HUES6 (cell line): ENCODE measurements around the gene SLC27A1.

Experiments
- H3K27ac ChIP-seq: 2 replicates; pipeline ENCODE4 v1.7.0; 2013; ENCODE audit warnings: low read depth, mild to moderate bottlenecking, low read length, inconsistent platforms
- H3K27me3 ChIP-seq: 2 replicates; pipeline ENCODE4 v1.6.1; 2013; ENCODE audit warnings: low read length; ENCODE audit not compliant: control insufficient read depth, insufficient read depth
- H3K36me3 ChIP-seq: 2 replicates; pipeline ENCODE4 v1.6.1; 2013; ENCODE audit warnings: low read length; ENCODE audit not compliant: control insufficient read depth, insufficient read depth
- H3K4me1 ChIP-seq: 2 replicates; pipeline ENCODE4 v1.6.1; 2013; ENCODE audit warnings: low read length; ENCODE audit not compliant: control insufficient read depth, insufficient read depth
- H3K4me3 ChIP-seq: 2 replicates; pipeline ENCODE4 v1.5.1; 2013; ENCODE audit warnings: low read depth, low read length
- H3K9ac ChIP-seq: one replicate; pipeline ENCODE4 v1.6.1; 2013; ENCODE audit warnings: mild to moderate bottlenecking, low read length
- H3K9me3 ChIP-seq: 2 replicates; pipeline ENCODE4 v1.6.1; 2013; ENCODE audit warnings: low read depth, low read length; ENCODE audit not compliant: control insufficient read depth, insufficient read depth

Gene SLC27A1

DNA sequence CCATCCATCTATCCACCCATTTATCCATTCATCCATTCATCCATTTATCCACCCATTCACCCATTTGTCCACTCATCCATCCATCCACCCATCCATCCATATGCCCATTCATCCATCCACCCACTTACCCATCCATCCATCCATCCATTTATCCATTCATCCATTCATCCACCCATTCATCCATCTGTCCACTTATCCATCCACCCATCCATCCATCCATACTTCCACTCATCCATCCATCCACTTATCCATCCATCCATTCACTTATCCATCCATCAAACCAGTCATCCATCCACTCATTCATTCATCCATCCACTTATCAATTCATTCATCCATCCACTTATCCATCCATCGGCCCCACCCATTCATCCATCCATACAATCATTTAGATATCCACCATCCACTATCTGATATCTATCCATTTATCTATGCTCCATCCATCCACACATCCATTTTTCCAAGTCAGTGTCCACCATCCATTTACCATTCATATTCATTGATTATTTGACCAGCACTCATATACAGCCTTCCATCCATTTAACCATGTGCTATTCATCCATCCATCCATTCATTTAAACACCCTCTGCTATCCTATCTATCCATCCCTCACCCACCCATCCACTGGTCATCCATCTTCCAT, 24.7 kb upstream of the SLC27A1 start:
- H3K4me1 ChIP-seq = no peaks in the 10 kb centered on the region
- no peak overlapping the region for H3K4me3 ChIP-seq
- no peak overlapping the region for H3K9ac ChIP-seq
- H3K27ac ChIP-seq = no peak overlapping the region
- no peaks in the 10 kb centered on the region for H3K9me3 ChIP-seq
- H3K27me3 ChIP-seq = peaks cover 42% of the 10 kb centered on the region
- no peaks in the 10 kb centered on the region for H3K36me3 ChIP-seq

DNA sequence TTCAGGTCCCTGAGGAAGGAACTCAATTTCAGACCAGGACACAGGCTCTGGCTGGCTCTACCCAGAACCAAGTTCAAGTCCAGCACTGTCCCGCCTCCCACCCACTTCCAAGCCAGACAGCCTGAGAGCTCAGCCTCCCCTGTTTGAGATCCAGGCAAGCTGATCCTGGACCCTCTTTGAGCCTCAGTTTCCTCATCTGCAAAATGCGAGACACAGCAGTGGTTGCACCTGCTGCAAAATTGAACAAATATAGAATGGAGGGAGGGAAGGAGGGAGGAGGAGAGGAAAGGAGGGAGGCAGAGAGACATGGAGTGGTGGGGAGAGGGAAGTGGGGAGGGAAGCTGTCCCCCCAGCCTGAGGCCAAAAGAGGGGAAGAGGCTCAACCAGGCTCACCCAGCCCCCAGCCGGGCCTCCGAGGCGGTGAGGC, 22.6 kb upstream of the SLC27A1 start:
- H3K4me1 ChIP-seq = no peaks in the 10 kb centered on the region
- H3K27me3 ChIP-seq = peaks cover 42% of the 10 kb centered on the region
- H3K36me3 ChIP-seq = no peaks in the 10 kb centered on the region
- no peak overlapping the region for H3K27ac ChIP-seq
- H3K9me3 ChIP-seq = no peaks in the 10 kb centered on the region
- no peak overlapping the region for H3K9ac ChIP-seq
- peak overlapping the region; percentile 57 for H3K4me3 ChIP-seq

GRCh38 chr19:17448131-17448967, 22.0 kb upstream of the SLC27A1 start, which contains the start of gene TMEM221:
Gene TMEM221, minus strand, starts transcription at chr19:17448668. Its CDS starts 206 bp downstream, at chr19:17448462.
- H3K4me3 ChIP-seq = peak within 1 kb of the TSS; percentile 57
- H3K27me3 ChIP-seq = peaks cover 42% of the 10 kb centered on the region
- H3K9ac ChIP-seq = no peak within 1 kb of the TSS
- H3K4me1 ChIP-seq = no peaks in the 10 kb centered on the region
- H3K27ac ChIP-seq = no peak within 1 kb of the TSS
- no peaks in the 10 kb centered on the region for H3K36me3 ChIP-seq
- H3K9me3 ChIP-seq = no peaks in the 10 kb centered on the region

GRCh38 chr19:17450264-17451075, 19.9 kb upstream of the SLC27A1 start:
- no peaks in the 10 kb centered on the region for H3K36me3 ChIP-seq
- H3K27ac ChIP-seq = no peak overlapping the region
- H3K9me3 ChIP-seq = no peaks in the 10 kb centered on the region
- 0 out of 2 replicates have a peak, but pooled peaks cover 5% of the 10 kb centered on the region for H3K4me1 ChIP-seq
- no peak overlapping the region for H3K4me3 ChIP-seq
- H3K27me3 ChIP-seq = peaks cover 53% of the 10 kb centered on the region
- no peak overlapping the region for H3K9ac ChIP-seq

DNA sequence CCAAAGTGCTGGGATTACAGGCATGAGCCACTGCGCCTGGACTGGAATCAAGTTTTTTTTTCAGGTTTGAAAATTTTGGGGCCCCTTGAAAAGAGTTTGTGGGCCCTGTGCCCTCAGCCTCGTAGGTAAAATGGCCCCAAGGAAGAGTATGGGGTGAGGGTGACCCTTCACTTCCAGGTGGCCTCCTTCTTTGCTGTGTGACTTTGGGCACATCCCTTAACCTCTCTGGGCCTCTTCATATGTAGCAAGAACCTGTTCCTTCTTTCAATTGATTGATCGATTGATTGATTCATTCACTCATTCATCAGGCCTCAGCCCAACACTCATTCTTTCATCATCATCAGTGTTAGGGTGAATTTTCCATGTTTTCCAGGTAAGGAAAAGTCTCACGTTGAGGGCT, 18.5 kb upstream of the SLC27A1 start:
- H3K9ac ChIP-seq = no peak overlapping the region
- H3K27me3 ChIP-seq = peaks cover 52% of the 10 kb centered on the region
- 0 out of 2 replicates have a peak, but pooled peaks cover 5% of the 10 kb centered on the region for H3K4me1 ChIP-seq
- no peak overlapping the region for H3K4me3 ChIP-seq
- no peaks in the 10 kb centered on the region for H3K9me3 ChIP-seq
- H3K27ac ChIP-seq = no peak overlapping the region
- no peaks in the 10 kb centered on the region for H3K36me3 ChIP-seq

DNA sequence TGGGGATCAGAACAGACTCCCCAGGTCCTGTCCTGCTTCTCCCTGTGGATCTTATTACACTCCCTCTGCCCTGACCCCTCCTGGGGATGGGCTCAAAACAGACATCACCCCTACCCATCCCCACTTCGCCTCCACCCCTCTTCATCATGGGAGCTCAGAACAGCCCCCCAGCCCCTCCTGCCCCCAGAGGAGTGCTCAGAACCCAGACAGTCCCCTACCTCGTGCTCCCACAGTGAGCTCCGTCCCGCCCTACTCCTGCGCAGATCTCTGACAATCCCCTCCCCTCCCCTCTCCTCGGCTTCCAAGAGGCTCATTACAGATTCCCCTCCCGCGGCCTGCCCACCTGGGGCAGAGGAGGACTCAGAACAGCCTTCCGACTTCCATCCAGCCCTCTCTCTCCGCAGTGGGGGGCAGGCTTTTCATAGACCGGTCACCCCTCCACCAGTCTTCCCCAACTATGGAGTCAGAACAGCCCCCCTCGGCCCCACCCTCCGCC, 15.7 kb upstream of the SLC27A1 start:
- Histone ChIP-seq H3K27ac (no peak overlapping the region), H3K27me3 (peaks cover 46% of the 10 kb centered on the region), H3K4me3 (peak overlapping the region; percentile 27), H3K36me3 (no peaks in the 10 kb centered on the region), H3K9ac (no peak overlapping the region), H3K9me3 (no peaks in the 10 kb centered on the region), H3K4me1 (0 out of 2 replicates have a peak, but pooled peaks cover 5% of the 10 kb centered on the region)

GRCh38 chr19:17455308-17456123, 14.8 kb upstream of the SLC27A1 start:
- Histone ChIP-seq H3K4me1 (0 out of 2 replicates have a peak, but pooled peaks cover 5% of the 10 kb centered on the region), H3K9me3 (no peaks in the 10 kb centered on the region), H3K9ac (no peak overlapping the region), H3K27ac (no peak overlapping the region), H3K4me3 (peak overlapping the region; percentile 27), H3K36me3 (no peaks in the 10 kb centered on the region), H3K27me3 (peaks cover 41% of the 10 kb centered on the region)

DNA sequence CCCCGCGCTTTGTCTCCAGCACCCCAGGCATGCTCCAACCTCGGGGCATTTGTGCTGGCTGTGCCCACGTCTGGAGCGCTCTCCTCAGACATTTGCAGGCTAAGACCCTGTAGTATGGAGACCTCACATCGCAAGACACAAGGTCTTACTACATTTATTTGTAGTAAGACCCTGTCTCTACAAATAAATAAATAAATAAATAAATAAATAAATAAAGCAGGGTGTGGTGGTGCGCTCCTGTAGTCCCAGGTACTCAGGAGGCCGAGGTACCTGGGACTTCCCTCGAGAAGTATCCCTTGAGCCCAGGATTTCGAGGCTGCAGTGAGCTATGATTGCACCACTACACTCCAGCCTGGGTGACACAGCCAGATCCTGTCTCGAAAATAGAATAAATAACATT, 14.2 kb upstream of the SLC27A1 start:
- H3K9me3 ChIP-seq = no peaks in the 10 kb centered on the region
- H3K27me3 ChIP-seq = peaks cover 41% of the 10 kb centered on the region
- H3K27ac ChIP-seq = no peak overlapping the region
- 0 out of 2 replicates have a peak, but pooled peaks cover 5% of the 10 kb centered on the region for H3K4me1 ChIP-seq
- no peaks in the 10 kb centered on the region for H3K36me3 ChIP-seq
- H3K9ac ChIP-seq = no peak overlapping the region
- H3K4me3 ChIP-seq = peak overlapping the region; percentile 27

DNA sequence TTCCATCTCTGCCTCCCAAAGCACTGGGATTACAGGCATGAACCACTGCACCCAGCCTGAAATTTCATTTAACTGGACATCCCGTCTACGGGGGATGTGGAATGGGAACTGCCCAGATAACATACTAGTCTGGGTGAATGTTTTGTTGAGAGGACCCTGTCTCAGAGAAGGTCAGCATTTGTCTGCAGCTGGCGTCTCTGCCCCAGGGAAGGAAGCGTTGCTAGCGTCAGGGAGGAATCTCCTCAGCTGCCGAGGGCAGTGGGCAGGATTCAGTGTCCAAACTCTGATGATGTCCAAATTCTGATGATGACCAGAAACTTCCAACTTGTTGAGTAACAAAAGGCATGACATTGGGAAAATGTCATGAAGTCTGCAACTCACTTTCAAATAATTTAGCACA, 12.7 kb upstream of the SLC27A1 start:
- H3K4me1 ChIP-seq = 0 out of 2 replicates have a peak, but pooled peaks cover 5% of the 10 kb centered on the region
- H3K9ac ChIP-seq = no peak overlapping the region
- H3K27me3 ChIP-seq = peaks cover 41% of the 10 kb centered on the region
- no peak overlapping the region for H3K27ac ChIP-seq
- H3K4me3 ChIP-seq = no peak overlapping the region
- H3K36me3 ChIP-seq = no peaks in the 10 kb centered on the region
- H3K9me3 ChIP-seq = no peaks in the 10 kb centered on the region

DNA sequence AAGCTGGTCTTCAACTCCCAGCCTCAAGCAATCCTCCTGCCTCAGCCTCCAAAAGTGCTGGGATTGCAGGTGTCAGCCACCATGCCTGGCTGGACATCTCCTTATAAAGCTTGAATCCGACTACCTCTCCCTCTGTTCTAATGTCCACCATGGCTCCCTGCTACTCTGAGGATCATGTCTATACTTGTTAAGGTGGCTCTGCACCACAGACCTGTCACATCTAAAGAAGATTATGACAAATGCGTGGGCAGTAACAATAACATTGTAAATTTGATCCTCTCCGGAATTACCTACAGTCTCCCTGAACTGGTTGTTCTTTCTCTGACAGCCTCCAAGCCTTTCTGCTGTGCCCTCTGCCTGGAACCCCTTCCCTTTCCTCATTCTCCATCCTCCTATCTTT, 11.4 kb upstream of the SLC27A1 start:
- no peaks in the 10 kb centered on the region for H3K9me3 ChIP-seq
- H3K4me3 ChIP-seq = no peak overlapping the region
- peaks cover 37% of the 10 kb centered on the region for H3K27me3 ChIP-seq
- no peak overlapping the region for H3K27ac ChIP-seq
- 0 out of 2 replicates have a peak, but pooled peaks cover 5% of the 10 kb centered on the region for H3K4me1 ChIP-seq
- no peaks in the 10 kb centered on the region for H3K36me3 ChIP-seq
- H3K9ac ChIP-seq = no peak overlapping the region
